ENCODE results near the gene YEATS2. TPM values are rescaled to one million over a fixed set of nuclear protein-coding genes. Genes with fewer than 3 reads are reported as not detected.

The YEATS2 gene
- total and polyA plus RNA-seq, 2 of the 4 experiments (the other 2 are of a cell fraction) = 30.1 to 43.0 TPM

- no peak overlapping the region for H3K23ac ChIP-seq (ENCODE audit: low read depth, low read length)
- ATAC-seq (ENCODE audit: low read depth) (no peak), DNase-seq (no peak)
- in situ Hi-C loops (cut with MboI; ENCODE audit: low sequenced_read_pairs) (no loop called here), dilution Hi-C loops (cut with HindIII; ENCODE audit: low sequenced_read_pairs, unreplicated experiment) (no loop called here), intact Hi-C loops (cut with micrococcal nuclease) (no loop called here)
- H4K8ac ChIP-seq (ENCODE audit: low read depth in 2 of 2, low read length in 2 of 2) = no peak overlapping the region
- H3K4me2 ChIP-seq (ENCODE audit: low read depth, low read length) = no peak overlapping the region
- H3K36me3 ChIP-seq (ENCODE audit: control insufficient read depth, insufficient read depth, low read length) = peaks cover 52% of the 10 kb centered on the region
- peaks cover 18 to 23% of the 10 kb centered on the region in 2 experiments for H3K79me1 ChIP-seq (ENCODE audit: low read depth in 1 of 2, low read length in 2 of 2)
- no peak overlapping the region for H2AK9ac ChIP-seq (replicated peaks; ENCODE audit: low read depth, low read length, poor library complexity)
- no peaks in the 10 kb centered on the region for H3K9me1 ChIP-seq (ENCODE audit: insufficient read depth, low read length)
- H3K27ac ChIP-seq (ENCODE audit: insufficient read depth, low read length) = no peak overlapping the region
- BruUV-seq (replicated peaks) = no TSS peak
- no peaks in the 10 kb centered on the region for H3K4me1 ChIP-seq (ENCODE audit: control insufficient read depth, insufficient read depth, low read length)
- no peaks in the 10 kb centered on the region for H4K20me1 ChIP-seq (ENCODE audit: insufficient read depth, low read length)
- no peak for TF ChIP-seq BHLHE40 (IDR thresholded peaks at IDR 0.05; ENCODE audit: low read depth, low read length)
- TF ChIP-seq FOS (IDR thresholded peaks at IDR 0.05; ENCODE audit: low read depth, low read length) = no peak
- TF ChIP-seq MAFK (IDR thresholded peaks at IDR 0.05; ENCODE audit: low read depth, low read length) = no peak
- no peak for TF ChIP-seq RCOR1 (IDR thresholded peaks at IDR 0.05; ENCODE audit: insufficient replicate concordance, low read length)
- TF ChIP-seq POLR2A (IDR thresholded peaks at IDR 0.05; ENCODE audit: low read depth, low read length) = no peak
- TF ChIP-seq CEBPB (IDR thresholded peaks at IDR 0.05; ENCODE audit: low read depth, low read length) = no peak
- no peak overlapping the region for H3K4ac ChIP-seq (ENCODE audit: low read depth, low read length)
- no peak overlapping the region for H3K56ac ChIP-seq (ENCODE audit: extremely low read depth, insufficient read depth, low read length)
- no peak overlapping the region for H3K14ac ChIP-seq (replicated peaks; ENCODE audit: low read depth, low read length)
- no peak overlapping the region for H2BK120ac ChIP-seq (ENCODE audit: low read depth, low read length)
- H2BK5ac ChIP-seq (ENCODE audit: low read depth, low read length, poor library complexity, severe bottlenecking) = no peak overlapping the region
- ChIA-PET CTCF (interaction anchor here (0.7 kb wide), 1 partner anchor 403 kb away, joined by 4 read pairs; no protein-coding TSS in a partner anchor), POLR2A (ENCODE audit: unreplicated experiment) (no interaction called here)
- no peaks in the 10 kb centered on the region for H3K27me3 ChIP-seq (ENCODE audit: control insufficient read depth, insufficient read depth, low read length)
- H2AK5ac ChIP-seq (ENCODE audit: low read depth, low read length) = no peak overlapping the region
- WGBS, 2 experiments (ENCODE audit: extremely low coverage in 2 of 2, insufficient read length in 1 of 2) = no CpG with 5 or more reads among the region's 4 CpGs
- H4K91ac ChIP-seq (ENCODE audit: insufficient read depth, low read depth, low read length) = no peak overlapping the region
- no peak overlapping the region for H3K18ac ChIP-seq (ENCODE audit: low read depth, low read length)
- H2BK20ac ChIP-seq (ENCODE audit: low read depth, low read length) = no peak overlapping the region
- H3K9me3 ChIP-seq (ENCODE audit: control insufficient read depth, insufficient read depth, low read length) = no peaks in the 10 kb centered on the region
- no peak overlapping the region for H3K9ac ChIP-seq (ENCODE audit: low read depth, low read length)
- H2AFZ ChIP-seq (replicated peaks; ENCODE audit: low read length, poor library complexity) = no peak overlapping the region
- no peak overlapping the region for H3K4me3 ChIP-seq (ENCODE audit: insufficient read depth, low read depth, low read length)
- H2BK15ac ChIP-seq (ENCODE audit: low read depth, low read length) = no peak overlapping the region
- H4K5ac ChIP-seq (ENCODE audit: low read depth, low read length) = no peak overlapping the region
These were observed 96.9 kb downstream of the YEATS2 start for GRCh38 chr3:183794452-183794851.

All from IMR-90 (cell line).